HCEC 1CT (cell line): Measurements from ENCODE around the gene NCAPH2.
A peak's percentile ranks its signal among the peaks of the same experiment; 100 is the strongest.

ENCODE experiments used
- DNase-seq: peaks from one replicate; pipeline ENCODE4 v3.0.0-alpha.2; 2017

The NCAPH2 gene

GRCh38 chr22:50474710-50475651, 33.0 kb upstream of the NCAPH2 start, which contains the start of gene SBF1:
TSS of gene SBF1 (minus strand) at chr22:50475035. CDS start at chr22:50474840, 195 bp downstream.
- DNase-seq, result peak; percentile 88

GRCh38 chr22:50475652-50476002, 32.4 kb upstream of the NCAPH2 start:
- DNase-seq, result no peak

- no peak for DNase-seq
Observed at GRCh38 chr22:50476868-50477267, 31.2 kb upstream of the NCAPH2 start.

GRCh38 chr22:50477923-50478322, 30.1 kb upstream of the NCAPH2 start:
- DNase-seq, result no peak

GRCh38 chr22:50479721-50480120, 28.3 kb upstream of the NCAPH2 start:
- DNase-seq, result no peak

GRCh38 chr22:50481045-50481439, 27.0 kb upstream of the NCAPH2 start:
- no peak for DNase-seq

- DNase-seq, result no peak
Observed at GRCh38 chr22:50481440-50482106, 26.5 kb upstream of the NCAPH2 start, which contains the start of gene ADM2. TSS of gene ADM2 (plus strand) at chr22:50481543. CDS start at chr22:50481848, 305 bp downstream.

GRCh38 chr22:50482107-50483074, 25.6 kb upstream of the NCAPH2 start:
- no peak for DNase-seq

GRCh38 chr22:50483106-50483505, 24.9 kb upstream of the NCAPH2 start:
- no peak for DNase-seq

GRCh38 chr22:50483556-50483955, 24.5 kb upstream of the NCAPH2 start:
- no peak for DNase-seq

GRCh38 chr22:50483977-50484853, 23.8 kb upstream of the NCAPH2 start:
- no peak for DNase-seq

GRCh38 chr22:50485221-50486131, 22.5 kb upstream of the NCAPH2 start:
- no peak for DNase-seq

- no peak for DNase-seq
Observed at GRCh38 chr22:50486561-50487289, 21.3 kb upstream of the NCAPH2 start, which contains the start of gene MIOX. TSS of gene MIOX (plus strand) at chr22:50486859. CDS start at chr22:50486898, 39 bp downstream.

- DNase-seq, result no peak
Observed at GRCh38 chr22:50487290-50488005, 20.6 kb upstream of the NCAPH2 start.

- no peak for DNase-seq
Observed at GRCh38 chr22:50488006-50488677, 19.9 kb upstream of the NCAPH2 start.

GRCh38 chr22:50488886-50489285, 19.1 kb upstream of the NCAPH2 start:
- DNase-seq, result no peak

- no peak for DNase-seq
Observed at GRCh38 chr22:50489363-50490243, 18.4 kb upstream of the NCAPH2 start.
